HG03432 (cell line): ENCODE results near the gene FAM163A.

ENCODE experiments used
- ATAC-seq: cut with Tn5 transposase; IDR thresholded peaks from one replicate; pipeline ENCODE4 v1.9.1; 2021; ENCODE audit warnings: mild to moderate bottlenecking, moderate library complexity; ENCODE audit not compliant: unreplicated experiment

Gene FAM163A

DNA sequence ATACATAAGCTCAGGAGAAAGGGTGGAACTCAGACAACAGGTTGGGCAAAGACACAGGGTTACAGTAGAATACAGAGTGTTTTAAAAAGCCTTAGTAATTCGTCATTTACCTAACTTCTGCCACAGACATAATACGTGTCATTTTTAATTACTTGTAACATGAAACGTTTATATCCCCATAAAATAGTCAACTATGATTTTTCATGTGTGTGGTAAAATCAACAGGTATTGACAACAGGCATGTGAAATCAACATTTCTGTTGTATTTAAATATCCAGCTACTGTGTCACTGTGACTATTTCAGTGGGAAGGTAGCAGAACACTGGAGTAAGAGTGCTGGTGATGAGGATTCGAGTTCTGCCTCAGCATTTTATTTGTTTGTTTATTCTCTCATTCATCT, 5.7 kb downstream of the FAM163A start:
- no peak for ATAC-seq

GRCh38 chr1:179750630-179751029, 7.5 kb downstream of the FAM163A start:
- no peak for ATAC-seq

GRCh38 chr1:179753061-179753460, 10.0 kb downstream of the FAM163A start:
- ATAC-seq, result no peak

DNA sequence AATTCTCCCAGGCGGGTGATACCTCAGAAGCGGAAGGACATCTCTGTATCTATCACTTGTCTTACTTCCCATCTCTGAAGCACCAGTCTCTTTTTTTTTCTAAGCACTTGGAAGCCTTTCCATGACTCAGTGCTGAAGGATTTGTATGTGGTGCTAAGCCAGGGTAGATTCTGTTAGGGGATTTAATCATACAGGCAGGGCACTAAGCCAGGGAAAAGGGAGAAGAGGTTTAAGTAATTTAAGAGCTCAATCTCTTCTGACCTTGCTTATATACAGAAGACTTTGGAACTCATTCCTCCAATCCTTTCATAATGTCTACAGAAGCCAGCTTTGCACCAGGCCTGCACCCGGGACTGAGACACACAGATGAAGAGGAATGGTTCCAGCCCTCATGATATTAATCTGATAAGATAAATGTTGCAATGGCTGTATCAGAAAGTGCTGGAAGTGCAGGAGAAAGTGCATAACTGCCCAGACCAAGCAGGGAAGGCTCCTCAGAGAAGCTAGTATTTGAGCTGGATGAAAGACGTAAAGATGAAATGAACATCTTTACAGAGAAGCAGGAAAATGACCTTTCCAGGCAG, 11.0 kb downstream of the FAM163A start:
- ATAC-seq, result no peak

GRCh38 chr1:179757933-179758332, 14.8 kb downstream of the FAM163A start:
- no peak for ATAC-seq

DNA sequence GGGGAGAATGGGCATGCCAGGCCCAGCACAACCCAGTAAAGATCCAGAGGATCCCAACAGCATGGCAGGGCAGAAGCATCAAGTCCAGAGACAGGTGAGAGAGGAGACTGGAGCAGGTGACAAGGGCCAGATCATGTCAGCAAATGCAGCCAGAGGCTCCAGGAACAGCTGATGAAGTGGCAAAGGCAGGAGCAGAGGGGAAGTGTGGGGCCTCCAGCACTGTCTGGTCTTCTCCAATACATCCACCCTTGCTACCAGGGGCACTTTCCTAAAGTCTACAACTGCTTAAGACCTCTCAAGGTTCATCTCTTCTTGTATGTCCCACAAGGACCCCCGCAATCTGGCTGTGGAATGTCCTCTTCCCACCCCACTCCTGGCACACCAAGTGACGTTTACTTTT, 17.4 kb downstream of the FAM163A start:
- ATAC-seq, result no peak

- ATAC-seq, result no peak
Observed at GRCh38 chr1:179761296-179761695, 18.2 kb downstream of the FAM163A start.

GRCh38 chr1:179761846-179762640, 19.0 kb downstream of the FAM163A start:
- no peak for ATAC-seq

- ATAC-seq, result no peak
Observed at GRCh38 chr1:179767177-179767581, 24.1 kb downstream of the FAM163A start.

DNA sequence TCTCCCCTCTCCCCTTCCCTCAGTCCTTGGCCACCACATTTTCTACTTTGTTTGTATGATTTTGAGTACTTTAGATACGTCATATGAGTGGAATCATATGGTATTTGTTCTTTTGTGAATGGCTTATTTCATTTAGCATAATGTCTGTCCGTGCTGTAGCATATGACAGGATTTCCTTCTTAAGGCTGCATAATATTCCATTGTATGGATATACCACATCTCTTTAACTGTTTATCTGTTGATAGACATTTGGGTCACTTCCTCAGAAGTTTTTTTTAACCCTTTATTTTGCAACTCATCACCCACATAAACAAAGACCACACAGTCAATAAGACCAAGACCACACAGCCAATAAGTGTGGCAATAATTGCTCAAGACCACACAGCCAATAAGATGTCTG, 24.9 kb downstream of the FAM163A start:
- ATAC-seq, result no peak

DNA sequence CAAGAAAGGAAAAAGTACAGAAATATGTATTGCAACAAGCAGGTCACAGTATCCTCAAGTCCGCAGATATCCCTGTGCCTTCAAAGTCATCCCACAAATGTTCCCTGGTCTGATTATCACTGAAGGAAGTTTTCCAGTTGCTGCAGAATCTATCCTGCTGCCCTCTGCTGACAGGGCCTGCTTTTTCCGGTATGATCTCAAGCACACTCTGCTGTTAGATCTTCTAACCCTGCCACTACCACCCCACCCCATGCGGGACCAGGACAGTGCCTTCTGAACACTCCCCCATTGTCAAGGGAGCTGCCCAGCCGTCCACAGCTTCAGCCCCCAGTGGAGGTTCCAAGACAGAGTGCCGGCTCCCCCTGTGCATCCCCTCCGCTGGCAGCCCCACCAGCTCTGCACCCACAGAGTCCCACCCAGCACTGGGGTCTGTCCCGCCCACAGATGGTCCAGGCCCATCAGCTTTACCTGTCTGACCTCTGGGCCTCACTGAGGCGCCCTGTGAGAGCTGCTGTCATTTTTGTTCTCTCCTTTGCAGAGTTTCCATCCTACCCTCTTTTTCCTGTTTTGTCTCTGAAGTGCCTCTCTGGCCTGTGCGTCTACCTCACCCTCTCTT, 27.9 kb downstream of the FAM163A start:
- ATAC-seq, result no peak

DNA sequence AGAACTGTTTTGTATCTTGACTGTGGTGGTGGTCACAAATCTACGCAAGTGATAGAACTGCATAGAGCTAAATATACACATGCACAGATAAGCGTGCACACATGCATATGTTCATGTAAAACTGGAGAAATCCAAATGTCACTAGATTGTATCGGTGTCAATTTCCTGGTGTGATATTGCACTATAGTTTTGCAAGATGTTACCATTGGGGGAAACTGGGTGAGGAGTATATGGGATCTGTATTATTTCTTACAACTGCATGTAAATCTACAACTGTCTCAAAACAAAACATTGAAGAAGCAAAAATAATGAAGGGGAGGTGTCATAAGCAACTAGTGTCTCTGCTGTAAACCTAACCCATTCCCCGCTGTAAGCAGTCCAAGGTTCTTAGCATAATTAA, 30.2 kb downstream of the FAM163A start:
- no peak for ATAC-seq

DNA sequence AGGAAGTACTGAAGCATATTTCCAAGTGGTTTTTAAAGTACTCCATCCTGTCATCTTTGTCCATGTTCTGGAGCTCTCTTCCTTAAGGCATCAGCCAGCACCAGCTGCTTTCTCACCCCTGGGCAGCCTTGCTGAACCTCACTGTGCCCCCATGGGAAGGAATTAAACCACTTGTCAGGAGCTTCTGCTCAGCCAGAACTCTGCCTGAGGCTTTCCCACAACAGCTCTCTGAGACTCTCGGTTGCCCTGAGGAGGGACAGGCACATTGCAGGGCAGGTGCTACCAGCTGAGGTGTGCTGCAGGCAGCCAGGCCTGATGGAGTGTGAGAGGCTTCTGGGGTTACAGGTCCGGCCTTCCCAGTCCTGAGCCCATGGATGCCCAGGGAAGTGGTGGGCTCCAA, 30.9 kb downstream of the FAM163A start:
- ATAC-seq, result no peak

DNA sequence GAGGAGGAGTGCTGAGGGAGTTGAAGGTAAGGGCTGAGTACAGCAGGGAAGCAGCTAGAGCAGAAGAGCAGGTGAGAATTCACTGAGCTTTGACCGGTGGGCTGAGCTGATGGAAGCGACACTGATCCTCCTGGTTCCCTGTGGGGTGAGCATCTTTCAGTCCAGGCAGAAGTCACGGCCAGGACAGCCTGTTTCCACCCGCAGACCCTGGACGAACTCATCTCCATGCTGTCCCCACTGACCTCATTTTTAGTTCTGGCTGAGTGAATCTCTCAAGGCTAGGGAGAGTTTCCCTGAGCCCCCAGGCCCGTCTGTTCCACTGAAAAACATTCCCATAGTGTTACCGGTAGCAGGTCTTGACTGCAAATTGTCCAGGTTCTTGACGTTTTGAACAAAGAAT, 31.5 kb downstream of the FAM163A start:
- ATAC-seq, result no peak

- ATAC-seq, result no peak
Observed at GRCh38 chr1:179775009-179775408, 31.9 kb downstream of the FAM163A start.

DNA sequence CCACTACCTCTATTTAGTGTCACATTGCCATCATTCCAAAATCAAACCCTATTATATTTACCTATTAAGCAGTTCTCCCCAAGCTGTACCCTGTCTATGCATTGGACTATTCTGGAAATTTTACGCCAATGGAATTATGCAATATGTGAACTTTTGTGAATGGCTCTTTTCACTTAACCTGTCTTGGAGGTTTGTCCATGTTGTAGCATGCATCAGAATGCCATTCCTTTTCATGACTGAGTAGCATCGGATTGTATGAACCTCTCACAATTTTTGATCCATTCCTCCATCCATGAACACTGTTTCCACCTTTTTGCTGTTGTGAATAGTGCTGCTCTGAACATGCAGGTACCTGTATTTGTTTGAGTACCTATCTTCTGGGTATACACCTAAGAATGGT, 33.7 kb downstream of the FAM163A start:
- ATAC-seq, result no peak

- ATAC-seq, result no peak
Observed at GRCh38 chr1:179777731-179778130, 34.6 kb downstream of the FAM163A start.

GRCh38 chr1:179779645-179780272, 36.7 kb downstream of the FAM163A start:
- no peak for ATAC-seq

- no peak for ATAC-seq
Observed at GRCh38 chr1:179781962-179782361, 38.9 kb downstream of the FAM163A start.

DNA sequence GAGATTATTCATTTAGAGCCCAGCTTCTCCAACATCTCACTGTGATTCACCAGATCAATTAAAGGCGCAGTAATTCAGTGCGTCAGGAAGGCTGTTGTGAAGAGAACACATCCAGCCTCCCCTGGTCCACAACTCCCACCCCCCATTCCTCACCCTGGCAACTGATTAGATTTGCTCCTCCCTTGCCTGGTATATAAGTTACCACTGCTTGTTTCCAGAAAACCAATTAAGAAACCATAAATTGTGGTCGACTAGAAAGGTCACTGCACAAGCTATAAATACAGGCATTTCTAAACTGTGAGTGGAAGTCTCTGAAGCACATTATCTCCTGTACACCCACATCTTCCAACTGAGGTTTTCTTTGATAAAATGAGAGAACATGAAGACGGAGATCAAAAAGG, 41.9 kb downstream of the FAM163A start:
- no peak for ATAC-seq

DNA sequence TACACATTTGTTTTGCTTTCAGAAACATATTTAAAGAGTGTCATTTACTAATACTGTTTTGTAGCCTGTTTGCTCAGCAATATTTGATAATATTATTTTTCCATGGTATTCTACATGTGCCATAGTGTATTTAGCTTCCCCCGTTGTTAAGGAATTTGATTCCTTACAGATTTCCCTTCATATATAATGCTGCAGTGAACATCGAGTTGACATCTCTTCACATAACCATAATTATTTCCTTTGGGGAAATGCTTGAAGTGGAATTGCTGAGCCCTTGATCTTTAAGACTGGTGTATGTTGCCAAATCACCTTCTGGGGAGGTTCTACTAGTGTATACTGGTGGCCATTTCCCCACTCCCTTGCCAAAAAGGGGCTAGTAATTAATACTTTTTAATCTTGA, 42.6 kb downstream of the FAM163A start:
- no peak for ATAC-seq
